Stomach (tissue), 4 donors: ENCODE results near the gene RBM44.

ENCODE experiments used
- EP300 ChIP-seq: sonication (generic); formaldehyde crosslinking; IDR thresholded peaks from one replicate; pipeline ENCODE4 v1.6.1; 2017; ENCODE audit warnings: antibody characterized with exemption
- POLR2A ChIP-seq, 4 donors: fragments of 450-650 bp; IDR thresholded peaks; one replicate each; pipeline ENCODE4 v1.6.1; 2016; ENCODE audit warnings: antibody characterized with exemption in 4 of 4, control low read depth in 2 of 4, mild to moderate bottlenecking in 1 of 4, moderate library complexity in 1 of 4
- TF ChIP-seq, protein P1 (sequence below), 7 experiments: fragments of 450-650 bp in 4 of 7; fragments of 200-600 bp in 3 of 7; sonication (generic) in 3 of 7; IDR thresholded peaks; one replicate each; pipeline ENCODE4 v1.5.1; 2016 to 2019; ENCODE audit warnings: antibody characterized with exemption in 7 of 7, control low read depth in 2 of 7, mild to moderate bottlenecking in 1 of 7

- no peak for TF ChIP-seq POLR2A (IDR thresholded peaks at IDR 0.05)
- TF ChIP-seq, protein P1, sequence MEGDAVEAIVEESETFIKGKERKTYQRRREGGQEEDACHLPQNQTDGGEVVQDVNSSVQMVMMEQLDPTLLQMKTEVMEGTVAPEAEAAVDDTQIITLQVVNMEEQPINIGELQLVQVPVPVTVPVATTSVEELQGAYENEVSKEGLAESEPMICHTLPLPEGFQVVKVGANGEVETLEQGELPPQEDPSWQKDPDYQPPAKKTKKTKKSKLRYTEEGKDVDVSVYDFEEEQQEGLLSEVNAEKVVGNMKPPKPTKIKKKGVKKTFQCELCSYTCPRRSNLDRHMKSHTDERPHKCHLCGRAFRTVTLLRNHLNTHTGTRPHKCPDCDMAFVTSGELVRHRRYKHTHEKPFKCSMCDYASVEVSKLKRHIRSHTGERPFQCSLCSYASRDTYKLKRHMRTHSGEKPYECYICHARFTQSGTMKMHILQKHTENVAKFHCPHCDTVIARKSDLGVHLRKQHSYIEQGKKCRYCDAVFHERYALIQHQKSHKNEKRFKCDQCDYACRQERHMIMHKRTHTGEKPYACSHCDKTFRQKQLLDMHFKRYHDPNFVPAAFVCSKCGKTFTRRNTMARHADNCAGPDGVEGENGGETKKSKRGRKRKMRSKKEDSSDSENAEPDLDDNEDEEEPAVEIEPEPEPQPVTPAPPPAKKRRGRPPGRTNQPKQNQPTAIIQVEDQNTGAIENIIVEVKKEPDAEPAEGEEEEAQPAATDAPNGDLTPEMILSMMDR (IDR thresholded peaks at IDR 0.05): no peak
- no peak for TF ChIP-seq EP300
These were observed 73.8 kb downstream of the RBM44 start for GRCh38 chr2:237872178-237872887.
